K562 (cell line): ENCODE measurements around the gene TPSG1. TPM values are rescaled to one million over a fixed set of nuclear protein-coding genes. Genes with fewer than 3 reads are reported as not detected.

ENCODE experiments used
- ATAC-seq: fragments of 200-7000 bp; cut with Tn5 transposase; 3 replicates; pipeline ENCODE4 v1.9.1; 2020; ENCODE audit warnings: moderate library complexity
- BruUV-seq: library from RNA; stranded (reverse); fragments of 400-500 nt; replicated peaks from 2 replicates; lab custom pipeline; 2021; lab: Mats Ljungman, UMichigan
- CTCF ChIA-PET: fragments of 300-600 bp; formaldehyde crosslinking; extraction: SDS; loops from one replicate; lab custom pipeline; 2021; ENCODE audit warnings: low intra/inter-chr PET ratio; lab: Yijun Ruan, JAX
- POLR2A ChIA-PET: fragments of 300-600, 350-650 bp; sonication (Branson Sonifier 250); formaldehyde crosslinking; extraction: SDS; loops from one replicate; lab custom pipeline; 2021; ENCODE audit warnings: antibody characterized with exemption, inconsistent platforms; lab: Yijun Ruan, JAX
- DNase-seq, 4 experiments: peaks; one replicate each; pipeline versions ENCODE4 v3.0.0 to v3.0.0-alpha.2; 2011 to 2018; ENCODE audit warnings: low spot score in 3 of 4, mixed read lengths in 3 of 4; ENCODE audit errors: extremely low read depth in 1 of 4
- FAIRE-seq: peaks from 2 replicates; lab custom pipeline; 2011; peaks lifted over from hg19 to GRCh38; lab: Jason Lieb, UNC
- H2AFZ ChIP-seq: 2 replicates; pipeline ENCODE4 v1.6.0; 2011; ENCODE audit warnings: low read depth, low read length, control low read depth, inconsistent platforms
- H3K27ac ChIP-seq: fragments of 200-600 bp; 3 replicates; pipeline ENCODE4 v1.8.0; 2011; ENCODE audit warnings: low read depth, mild to moderate bottlenecking, control low read depth, inconsistent platforms, low read length, moderate library complexity, mixed read lengths; ENCODE audit errors: extremely low read depth
- H3K27me3 ChIP-seq, 2 experiments: fragments of 300-600 bp in 1 of 2; 2 replicates in 1 of 2; 3 replicates in 1 of 2; pipeline versions ENCODE4 v1.6.0 to v1.8.0; 2011; ENCODE audit warnings: inconsistent platforms in 2 of 2, low read length in 2 of 2, mild to moderate bottlenecking in 1 of 2, mixed read lengths in 1 of 2, moderate library complexity in 1 of 2; ENCODE audit not compliant: control insufficient read depth in 2 of 2, insufficient read depth in 2 of 2
- H3K36me3 ChIP-seq: fragments of 300-600 bp; 3 replicates; pipeline ENCODE4 v1.8.0; 2011; ENCODE audit warnings: mild to moderate bottlenecking, low read length, inconsistent platforms; ENCODE audit not compliant: control insufficient read depth, insufficient read depth
- H3K4me1 ChIP-seq, 2 experiments: fragments of 200-600 bp in 1 of 2; replicated peaks in 1 of 2; 2 replicates in 1 of 2; 3 replicates in 1 of 2; pipeline versions ENCODE4 v1.5.1 to v1.8.0; 2011; ENCODE audit warnings: inconsistent platforms in 2 of 2, low read length in 2 of 2, mild to moderate bottlenecking in 1 of 2, mixed read lengths in 1 of 2, moderate library complexity in 1 of 2; ENCODE audit not compliant: control insufficient read depth in 2 of 2, insufficient read depth in 2 of 2
- H3K4me2 ChIP-seq: 2 replicates; pipeline ENCODE4 v1.6.1; 2011; ENCODE audit warnings: low read length, control low read depth, inconsistent platforms, mixed read lengths; ENCODE audit not compliant: insufficient read depth
- H3K4me3 ChIP-seq: fragments of 200-600 bp; sonication (generic), shearing (Covaris generic); 2 replicates; pipeline ENCODE4 v1.5.1; 2016; ENCODE audit warnings: control low read depth, inconsistent platforms
- H3K79me2 ChIP-seq: fragments of 200-600 bp; 3 replicates; pipeline ENCODE4 v1.8.0; 2011; ENCODE audit warnings: low read length, inconsistent platforms; ENCODE audit not compliant: control insufficient read depth, insufficient read depth
- H3K9ac ChIP-seq, 2 experiments: 2 replicates each; pipeline versions ENCODE4 v1.6.0 to v1.6.1; 2011; ENCODE audit warnings: low read depth in 2 of 2, low read length in 2 of 2, control low read depth in 1 of 2, inconsistent platforms in 1 of 2, mild to moderate bottlenecking in 1 of 2, mixed read lengths in 1 of 2; ENCODE audit not compliant: insufficient read depth in 1 of 2
- H3K9me1 ChIP-seq: one replicate; pipeline ENCODE4 v1.6.0; 2011; ENCODE audit warnings: inconsistent platforms, mild to moderate bottlenecking, low read length, moderate library complexity; ENCODE audit not compliant: control insufficient read depth, insufficient read depth
- H3K9me3 ChIP-seq: replicated peaks from 2 replicates; pipeline ENCODE4 v1.5.1; 2011; ENCODE audit warnings: low read depth, low read length, inconsistent platforms; ENCODE audit not compliant: control insufficient read depth, insufficient read depth
- H4K20me1 ChIP-seq: replicated peaks from 2 replicates; pipeline ENCODE4 v1.6.1; 2011; ENCODE audit warnings: low read length, inconsistent platforms, mixed read lengths; ENCODE audit not compliant: control insufficient read depth, insufficient read depth
- AFF1 ChIP-seq, 2 experiments: fragments of 450-650 bp; IDR thresholded peaks; 2 replicates each; pipeline ENCODE4 v1.6.1; 2018; ENCODE audit warnings: mild to moderate bottlenecking in 2 of 2, low read depth in 1 of 2; ENCODE audit not compliant: partially characterized antibody in 2 of 2
- BCL6 ChIP-seq: fragments of 250-450 bp; sonication (Bioruptor Pico); IDR thresholded peaks from 2 replicates; pipeline ENCODE4 v1.4.0; 2020
- CLOCK ChIP-seq: fragments of 250-450 bp; sonication (Bioruptor Pico); IDR thresholded peaks from 2 replicates; pipeline ENCODE4 v1.4.0; 2020; ENCODE audit warnings: mild to moderate bottlenecking, moderate library complexity, borderline replicate concordance
- HDAC1 ChIP-seq, 2 experiments: fragments of 450-650 bp; IDR thresholded peaks; 2 replicates each; pipeline ENCODE4 v1.6.1; 2016 to 2017; ENCODE audit warnings: inconsistent platforms in 1 of 2, mild to moderate bottlenecking in 1 of 2, moderate library complexity in 1 of 2
- MCM3 ChIP-seq: fragments of 450-650 bp; IDR thresholded peaks from 2 replicates; pipeline ENCODE4 v1.6.1; 2016
- MEF2A ChIP-seq: IDR thresholded peaks from 2 replicates; pipeline ENCODE4 v1.6.1; 2011; ENCODE audit warnings: low read depth, mild to moderate bottlenecking, low read length, moderate library complexity; ENCODE audit not compliant: control insufficient read depth
- MXD1 ChIP-seq: fragments of 250-450 bp; sonication (Bioruptor Pico); IDR thresholded peaks from 2 replicates; pipeline ENCODE4 v1.8.0; 2021; ENCODE audit warnings: borderline replicate concordance, mild to moderate bottlenecking, moderate library complexity; ENCODE audit not compliant: poor library complexity, severe bottlenecking
- ZNF717 ChIP-seq: fragments of 250-450 bp; sonication (Bioruptor Pico); IDR thresholded peaks from 2 replicates; pipeline ENCODE4 v1.5.0; 2021
- WGBS: fragments of 100-300 bp; shearing (Covaris generic); methylation state at CpG from one replicate; pipeline ENCODE4 v1.1.6; 2016; ENCODE audit warnings: low coverage, mixed read lengths; ENCODE audit not compliant: insufficient coverage; ENCODE audit errors: missing lambda C conversion rate; 5-methylcytosine and 5-hydroxymethylcytosine counted together
- in situ Hi-C: fragments of 300-500 bp; cut with MboI; formaldehyde crosslinking; loops from 4 replicates; pipeline ENCODE4 v1.15.0; 2018; ENCODE audit warnings: inconsistent platforms, mixed read lengths
- intact Hi-C: fragments of 100-400 bp; cut with micrococcal nuclease; formaldehyde crosslinking; loops from 2 replicates; pipeline ENCODE4 v1.14.2; 2022
- polyA plus RNA-seq, 8 experiments: library from polyadenylated mRNA; depleted of rRNA in 4 of 8; stranded (reverse) in 5 of 8; unstranded in 3 of 8; fragments of >200 nt; fragmentation: Nextera tagmentation in 2 of 8; fragmentation: Illumina TruSeq in 1 of 8; extraction: Ambion mirVana in 2 of 8; extraction: Trizol in 1 of 8; gene quantifications; 2 replicates each; pipeline versions ENCODE4 v1.2.1 to v1.2.3, GENCODE V29; 2011 to 2014; ENCODE audit warnings: inconsistent platforms in 1 of 8, missing spikeins in 1 of 8
- total RNA-seq, 7 experiments: library from RNA; depleted of rRNA in 6 of 7; stranded (reverse); fragments of >200 nt in 6 of 7; fragmentation: Illumina TruSeq in 2 of 7; extraction: Trizol in 2 of 7; gene quantifications; 2 replicates each; pipeline versions ENCODE4 v1.2.1 to v1.2.3, GENCODE V29; 2011 to 2021; ENCODE audit warnings: low replicate concordance in 1 of 7

TPSG1 gene
- total and polyA plus RNA-seq, 9 of the 15 experiments (the other 6 are each of a cell fraction or from before 2014, with no cell fraction given) = not detected

- Histone ChIP-seq H3K27me3 (peaks cover 32 to 91% of the 10 kb centered on the region in 2 experiments; a peak in 4 of 5 replicates), H3K4me2 (no peak overlapping the region), H3K79me2 (no peaks in the 10 kb centered on the region), H3K9me3 (no peaks in the 10 kb centered on the region), H3K27ac (no peak overlapping the region), H3K9ac (no peak overlapping the region; a peak in 1 of 4 replicates), H4K20me1 (peaks cover 7% of the 10 kb centered on the region), H3K4me3 (no peak overlapping the region), H2AFZ (no peak overlapping the region), H3K9me1 (no peaks in the 10 kb centered on the region), H3K36me3 (no peaks in the 10 kb centered on the region), H3K4me1 (peaks cover 0 to 70% of the 10 kb centered on the region in 2 experiments; a peak in 2 of 5 replicates)
- no TSS peak for BruUV-seq
- intact Hi-C loops (no loop called here), in situ Hi-C loops (no loop called here)
- CTCF ChIA-PET = no interaction called here
- DNase-seq (no peak), FAIRE-seq (no peak), ATAC-seq (no peak)
- TF ChIP-seq MCM3 (no peak), CLOCK (CRISPR knock-in tag) (no peak), AFF1 (IDR thresholded peaks at IDR 0.05; ENCODE audit: low read depth in 1 of 2, partially characterized antibody in 2 of 2) (no peak), MEF2A (no peak), ZNF717 (no peak), HDAC1 (IDR thresholded peaks at IDR 0.05) (no peak), BCL6 (CRISPR knock-in tag) (no peak), MXD1 (CRISPR knock-in tag) (no peak)
- POLR2A ChIA-PET = no interaction called here
- WGBS = 2% methylated on average over 8 of the region's 8 CpGs
Measured at GRCh38 chr16:1213231-1213630, 11.8 kb downstream of the TPSG1 start.
